Vagina (tissue), 2 donors: ENCODE results near the gene TM9SF4.

Experiments used
- CTCF ChIP-seq, 3 experiments: fragments of 450-650 bp in 2 of 3; fragments of 200-600 bp in 1 of 3; sonication (generic) in 1 of 3; IDR thresholded peaks; one replicate each; pipeline ENCODE4 v1.5.1; 2017 to 2019; ENCODE audit warnings: antibody characterized with exemption in 3 of 3, mild to moderate bottlenecking in 2 of 3, moderate library complexity in 2 of 3
- POLR2A ChIP-seq, 2 donors: fragments of 450-650 bp; IDR thresholded peaks; one replicate each; pipeline ENCODE4 v1.6.1; 2017; ENCODE audit warnings: antibody characterized with exemption in 2 of 2, mild to moderate bottlenecking in 2 of 2, moderate library complexity in 2 of 2
- POLR2AphosphoS5 ChIP-seq, 2 donors: sonication (generic); formaldehyde crosslinking; IDR thresholded peaks; one replicate each; pipeline ENCODE4 v1.9.0; 2017; ENCODE audit warnings: antibody characterized with exemption in 2 of 2, mild to moderate bottlenecking in 2 of 2, low read depth in 1 of 2; ENCODE audit not compliant: insufficient read depth in 1 of 2

- TF ChIP-seq CTCF (IDR thresholded peaks at IDR 0.05) (no peak), POLR2AphosphoS5 (IDR thresholded peaks at IDR 0.05; ENCODE audit: insufficient read depth in 1 of 2, low read depth in 1 of 2) (no peak), POLR2A (IDR thresholded peaks at IDR 0.05) (no peak)
Observed at GRCh38 chr20:32111753-32112152, 2.2 kb downstream of the TM9SF4 start.
